GM19467 (cell line): Measurements from ENCODE around the gene SLC50A1.
A peak's percentile ranks its signal among the peaks of the same experiment; 100 is the strongest.
"Not testable (repeated sequence)": the region's sequence is repeated elsewhere in the genome, so short reads cannot be mapped to it uniquely, and the experiment has no call there.

ENCODE experiments used
- ATAC-seq: cut with Tn5 transposase; IDR thresholded peaks from one replicate; pipeline ENCODE4 v1.9.1; 2021; ENCODE audit warnings: mild to moderate bottlenecking, moderate library complexity; ENCODE audit not compliant: unreplicated experiment

SLC50A1 gene

GRCh38 chr1:155134322-155134721, 1.3 kb upstream of the SLC50A1 start:
- ATAC-seq = no peak

- ATAC-seq = no peak
Observed at GRCh38 chr1:155134880-155135414, 705 bp upstream of the SLC50A1 start.

GRCh38 chr1:155136748-155137147, 1.1 kb downstream of the SLC50A1 start:
- no peak for ATAC-seq

- ATAC-seq = no peak
Observed at GRCh38 chr1:155137154-155137949, 1.7 kb downstream of the SLC50A1 start.

- peak; percentile 40 for ATAC-seq
Observed at GRCh38 chr1:155139895-155140629, 4.4 kb downstream of the SLC50A1 start, which contains the start of gene DPM3. Gene DPM3, minus strand, starts transcription at chr1:155140531. Its CDS starts 291 bp downstream, at chr1:155140240.

- no peak for ATAC-seq
Observed at GRCh38 chr1:155140630-155140953, 4.9 kb downstream of the SLC50A1 start.

- ATAC-seq = no peak
Observed at GRCh38 chr1:155141749-155142148, 6.1 kb downstream of the SLC50A1 start.

- no peak for ATAC-seq
Observed at GRCh38 chr1:155145491-155145890, 9.8 kb downstream of the SLC50A1 start.

GRCh38 chr1:155155996-155156643, 20.5 kb downstream of the SLC50A1 start:
- ATAC-seq = not testable (repeated sequence)

GRCh38 chr1:155158991-155159390, 23.3 kb downstream of the SLC50A1 start:
- no peak for ATAC-seq

GRCh38 chr1:155160128-155160527, 24.5 kb downstream of the SLC50A1 start:
- no peak for ATAC-seq

GRCh38 chr1:155162631-155163030, 27.0 kb downstream of the SLC50A1 start:
- not testable (repeated sequence) for ATAC-seq

GRCh38 chr1:155163785-155164184, 28.1 kb downstream of the SLC50A1 start:
- not testable (repeated sequence) for ATAC-seq

GRCh38 chr1:155164625-155165024, 29.0 kb downstream of the SLC50A1 start:
- not testable (repeated sequence) for ATAC-seq

GRCh38 chr1:155166051-155166470, 30.4 kb downstream of the SLC50A1 start:
- ATAC-seq = no peak

GRCh38 chr1:155166471-155167165, 31.0 kb downstream of the SLC50A1 start:
- no peak for ATAC-seq

- peak; percentile 39 for ATAC-seq
Observed at GRCh38 chr1:155167166-155168104, 31.8 kb downstream of the SLC50A1 start.

- not testable (repeated sequence) for ATAC-seq
Observed at GRCh38 chr1:155168105-155168445, 32.4 kb downstream of the SLC50A1 start.

GRCh38 chr1:155168456-155169210, 33.0 kb downstream of the SLC50A1 start:
- no peak for ATAC-seq
